Measurements from ENCODE around the gene B3GALT4. TPM values are rescaled to one million over a fixed set of nuclear protein-coding genes. Genes with fewer than 3 reads are reported as not detected.

The B3GALT4 gene
- total RNA-seq, 1 donor from 2014 or later: 6.5 TPM

- DNase-seq (ENCODE audit: low read depth in 2 of 2): no peak
These were observed 13.5 kb downstream of the B3GALT4 start for GRCh38 chr6:33290459-33290858.

GRCh38 chr6:33292996-33293682, 16.2 kb downstream of the B3GALT4 start:
- DNase-seq (ENCODE audit: low read depth in 2 of 2): no peak

GRCh38 chr6:33294086-33294823, 17.3 kb downstream of the B3GALT4 start:
- no peak for DNase-seq (ENCODE audit: low read depth in 2 of 2)

- no peak for DNase-seq (ENCODE audit: low read depth in 2 of 2)
These were observed 18.9 kb downstream of the B3GALT4 start for GRCh38 chr6:33295621-33296369.

GRCh38 chr6:33296797-33297405, 20.0 kb downstream of the B3GALT4 start:
- DNase-seq (ENCODE audit: low read depth in 2 of 2): no peak

- DNase-seq (ENCODE audit: low read depth in 2 of 2): no peak
These were observed 20.6 kb downstream of the B3GALT4 start for GRCh38 chr6:33297406-33297955.

DNA sequence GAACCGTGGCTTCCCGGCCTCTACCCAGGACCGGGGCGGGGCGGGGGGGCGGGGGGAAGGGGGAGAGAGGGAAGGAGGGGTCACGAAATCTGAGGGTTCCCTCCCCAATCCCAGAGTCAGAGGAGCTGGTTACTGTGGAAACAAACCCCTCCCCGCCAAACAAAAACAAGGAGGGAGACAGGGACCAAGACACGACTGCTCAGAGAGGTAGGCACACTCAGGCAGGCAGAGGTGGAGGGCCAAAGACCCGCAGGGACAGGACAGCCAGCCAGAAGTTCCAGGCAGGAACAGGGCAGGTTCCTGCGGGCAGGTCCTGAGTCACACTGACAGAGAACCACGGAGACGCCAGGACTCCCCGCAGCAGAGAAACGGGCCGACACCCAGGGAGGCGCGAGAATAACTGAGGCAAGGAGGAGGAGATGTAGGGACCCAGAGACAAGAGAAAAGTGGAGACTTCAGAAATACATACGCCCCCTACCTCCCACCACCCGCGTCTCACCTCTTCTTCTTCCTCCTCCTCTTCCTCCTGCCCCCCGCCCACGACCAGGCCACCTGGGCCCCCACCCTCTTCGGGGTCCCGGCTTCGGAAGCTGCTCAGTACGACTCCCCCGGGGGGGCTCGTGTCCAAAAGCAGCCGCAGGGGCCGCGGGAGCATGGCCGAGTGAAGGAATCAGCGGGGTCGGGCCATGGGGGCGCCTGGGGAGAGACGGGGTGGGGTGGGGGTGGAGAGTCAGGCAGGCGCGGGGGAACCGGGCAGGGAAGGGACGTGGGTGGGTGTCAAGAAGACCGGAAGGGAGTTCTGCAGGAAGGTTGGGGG, 21.2 kb downstream of the B3GALT4 start:
- peak; percentile 61 to 75 for DNase-seq (ENCODE audit: low read depth in 2 of 2)

GRCh38 chr6:33298773-33299236, 21.9 kb downstream of the B3GALT4 start, which contains the start of gene RGL2:
TSS of gene RGL2 (minus strand) at chr6:33298942. CDS start at chr6:33298610, 332 bp downstream.
- peak; percentile 68 to 86 for DNase-seq (ENCODE audit: low read depth in 2 of 2)

- peak; percentile 94 for DNase-seq (ENCODE audit: low read depth in 2 of 2)
These were observed 22.5 kb downstream of the B3GALT4 start for GRCh38 chr6:33299237-33299944.

DNA sequence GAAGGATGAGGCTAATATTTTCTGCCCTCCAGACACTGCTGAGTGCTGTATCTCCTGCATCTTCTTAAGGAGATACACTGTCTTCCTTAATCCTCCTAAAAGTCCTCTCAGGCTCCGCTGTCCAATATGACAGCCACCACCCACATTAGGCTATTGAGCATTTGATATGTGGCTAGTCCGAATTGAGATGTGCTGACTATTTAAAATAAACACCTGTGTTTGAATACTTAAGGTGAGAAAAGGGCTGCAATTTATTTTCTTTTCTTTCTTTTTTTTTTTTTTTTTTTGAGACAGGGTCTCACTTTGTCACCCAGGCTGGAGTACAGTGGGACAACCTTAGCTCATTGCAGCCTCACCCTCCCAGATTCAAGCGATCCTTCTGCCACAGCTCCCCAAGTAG, 25.0 kb downstream of the B3GALT4 start:
- no peak for DNase-seq (ENCODE audit: low read depth in 2 of 2)

DNA sequence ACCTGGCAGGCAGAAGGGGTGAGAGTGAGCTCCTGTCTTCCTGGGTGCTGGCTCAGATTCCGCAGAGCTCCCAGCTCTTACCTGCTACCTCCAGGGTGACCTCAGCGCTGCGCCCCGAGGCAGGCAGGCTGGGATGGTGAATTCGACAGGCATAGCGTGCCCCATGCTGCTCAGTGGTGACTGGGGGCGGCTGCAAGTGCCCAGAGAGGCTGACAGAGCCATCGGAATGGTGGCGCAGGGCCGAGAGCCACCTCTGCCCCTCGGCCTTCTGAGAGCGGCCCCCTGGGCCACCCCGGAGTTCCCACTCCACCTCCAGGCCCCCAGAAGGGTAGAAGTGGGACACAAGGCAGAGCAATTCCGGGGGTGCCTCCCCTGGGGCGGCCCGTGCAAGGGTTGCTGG, 27.3 kb downstream of the B3GALT4 start:
- no peak for DNase-seq (ENCODE audit: low read depth in 2 of 2)

DNA sequence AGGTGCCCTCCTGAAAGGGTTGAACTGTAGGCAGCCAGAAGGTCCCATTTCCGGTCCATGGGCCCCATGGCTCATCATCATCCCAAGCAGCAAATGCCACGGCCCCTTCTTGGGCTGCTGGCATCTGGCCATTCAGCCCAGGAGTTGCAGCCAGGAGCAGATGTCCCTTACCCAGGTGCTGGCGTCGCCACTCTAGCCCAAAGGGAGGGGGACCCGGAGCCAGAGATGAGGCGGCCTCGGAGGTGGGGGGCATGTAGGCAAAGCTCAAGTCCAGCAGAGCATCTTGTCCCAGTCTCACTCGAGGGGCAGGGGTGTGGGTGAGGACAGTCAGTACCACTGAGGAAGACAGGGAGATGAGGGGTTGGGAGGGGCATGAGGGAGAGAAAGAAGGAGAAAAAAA, 28.1 kb downstream of the B3GALT4 start:
- DNase-seq (ENCODE audit: low read depth in 2 of 2): no peak

- no peak for DNase-seq (ENCODE audit: low read depth in 2 of 2)
These were observed 29.4 kb downstream of the B3GALT4 start for GRCh38 chr6:33306356-33306755.

- DNase-seq (ENCODE audit: low read depth in 2 of 2): peak; percentile 45 to 73
These were observed 35.6 kb downstream of the B3GALT4 start for GRCh38 chr6:33312361-33313104.

GRCh38 chr6:33313105-33313708, 36.3 kb downstream of the B3GALT4 start:
- DNase-seq (ENCODE audit: low read depth in 2 of 2): peak in 1 of 2 donors; percentile 45

GRCh38 chr6:33313709-33314514, 37.0 kb downstream of the B3GALT4 start, which contains the start of gene TAPBP:
TSS of gene TAPBP (minus strand) at chr6:33314078. CDS start at chr6:33314041, 37 bp downstream.
- peak; percentile 80 to 84 for DNase-seq (ENCODE audit: low read depth in 2 of 2)

- DNase-seq (ENCODE audit: low read depth in 2 of 2): peak; percentile 80 to 93
These were observed 37.6 kb downstream of the B3GALT4 start for GRCh38 chr6:33314515-33314942.

All from lung microvascular endothelial cell (primary cell).